GM12864 (cell line): ENCODE data around the gene NRSN2.

ENCODE experiments used
- DNase-seq: peaks from one replicate; pipeline ENCODE4 v3.0.0-alpha.2; 2011; ENCODE audit warnings: low read depth
- H3K4me3 ChIP-seq: 2 replicates; pipeline ENCODE4 v1.5.1; 2011; ENCODE audit warnings: mild to moderate bottlenecking, low read depth, low read length, control low read depth
- CTCF ChIP-seq: IDR thresholded peaks from 2 replicates; pipeline ENCODE4 v1.5.1; 2011; ENCODE audit warnings: low read depth, mild to moderate bottlenecking, moderate library complexity, low read length, control low read depth, inconsistent platforms; ENCODE audit errors: missing control alignments

NRSN2 gene

GRCh38 chr20:361561-361960 lies 14.7 kb downstream of the NRSN2 start:
- no peak overlapping the region for H3K4me3 ChIP-seq
- TF ChIP-seq CTCF = no peak
- DNase-seq = peak; percentile 63

- DNase-seq = peak; percentile 31
- peak; percentile 52 for TF ChIP-seq CTCF
- no peak overlapping the region for H3K4me3 ChIP-seq
These were observed 15.7 kb downstream of the NRSN2 start for GRCh38 chr20:362271-363254.

GRCh38 chr20:363319-364078 lies 16.6 kb downstream of the NRSN2 start:
- no peak overlapping the region for H3K4me3 ChIP-seq
- TF ChIP-seq CTCF = no peak

GRCh38 chr20:364905-365794 lies 18.2 kb downstream of the NRSN2 start:
- no peak for TF ChIP-seq CTCF
- H3K4me3 ChIP-seq = no peak overlapping the region
- no peak for DNase-seq

More at GRCh38 chr20:363319-364078, 16.6 kb downstream of the NRSN2 start:
- no peak for DNase-seq

- no peak overlapping the region for H3K4me3 ChIP-seq
- no peak for DNase-seq
- TF ChIP-seq CTCF = no peak
These were observed 19.3 kb downstream of the NRSN2 start for GRCh38 chr20:366041-366718.
